IMR-90 (cell line): ENCODE results near the gene DAG1. TPM values are rescaled to one million over a fixed set of nuclear protein-coding genes. Genes with fewer than 3 reads are reported as not detected.

Experiments used
- ATAC-seq: fragments of 200-7000 bp; cut with Tn5 transposase; 2 replicates; pipeline ENCODE4 v1.9.1; 2020; ENCODE audit warnings: low read depth, mild to moderate bottlenecking, moderate library complexity
- BruUV-seq: library from RNA; stranded (reverse); fragments of 400-500 nt; replicated peaks from 2 replicates; lab custom pipeline; 2021; lab: Mats Ljungman, UMichigan
- CTCF ChIA-PET: fragments of 300-600 bp; formaldehyde crosslinking; extraction: SDS; loops from one replicate; lab custom pipeline; 2021; ENCODE audit warnings: antibody characterized with exemption; lab: Yijun Ruan, JAX
- POLR2A ChIA-PET: fragments of 300-600 bp; sonication (Branson Sonifier 250); formaldehyde crosslinking; loops from one replicate; lab custom pipeline; 2022; ENCODE audit warnings: antibody characterized with exemption; ENCODE audit not compliant: unreplicated experiment; lab: Charles Lee
- DNase-seq: peaks from one replicate; pipeline ENCODE4 v3.0.0; 2013
- H2AFZ ChIP-seq: replicated peaks from 2 replicates; pipeline ENCODE3; 2013; ENCODE audit warnings: low read length, mild to moderate bottlenecking; ENCODE audit not compliant: poor library complexity
- H2AK5ac ChIP-seq: 2 replicates; pipeline ENCODE4 v1.6.1; 2013; ENCODE audit warnings: low read depth, low read length, inconsistent platforms
- H2AK9ac ChIP-seq: replicated peaks from 2 replicates; pipeline ENCODE3; 2013; ENCODE audit warnings: mild to moderate bottlenecking, low read depth, low read length, moderate library complexity; ENCODE audit not compliant: poor library complexity
- H2BK120ac ChIP-seq: 2 replicates; pipeline ENCODE4 v1.6.1; 2013; ENCODE audit warnings: low read depth, low read length, inconsistent platforms
- H2BK15ac ChIP-seq: 3 replicates; pipeline ENCODE4 v1.6.1; 2013; ENCODE audit warnings: low read depth, low read length, inconsistent platforms
- H2BK20ac ChIP-seq: 2 replicates; pipeline ENCODE4 v1.6.1; 2013; ENCODE audit warnings: low read depth, mild to moderate bottlenecking, inconsistent platforms, low read length, moderate library complexity
- H2BK5ac ChIP-seq: 2 replicates; pipeline ENCODE4 v1.6.1; 2013; ENCODE audit warnings: mild to moderate bottlenecking, low read depth, low read length, inconsistent platforms; ENCODE audit not compliant: poor library complexity, severe bottlenecking
- H3K14ac ChIP-seq: replicated peaks from 2 replicates; pipeline ENCODE4 v1.6.1; 2013; ENCODE audit warnings: low read depth, low read length, inconsistent platforms
- H3K18ac ChIP-seq: 2 replicates; pipeline ENCODE4 v1.6.1; 2013; ENCODE audit warnings: low read depth, low read length, control low read depth
- H3K23ac ChIP-seq: 2 replicates; pipeline ENCODE4 v1.6.1; 2013; ENCODE audit warnings: low read depth, low read length, inconsistent platforms
- H3K27ac ChIP-seq: 2 replicates; pipeline ENCODE4 v1.5.1; 2013; ENCODE audit warnings: mild to moderate bottlenecking, control low read depth, low read length; ENCODE audit not compliant: insufficient read depth
- H3K27me3 ChIP-seq: 2 replicates; pipeline ENCODE4 v1.6.1; 2013; ENCODE audit warnings: low read length; ENCODE audit not compliant: control insufficient read depth, insufficient read depth
- H3K36me3 ChIP-seq: 2 replicates; pipeline ENCODE4 v1.6.1; 2013; ENCODE audit warnings: low read length, mixed read lengths; ENCODE audit not compliant: control insufficient read depth, insufficient read depth
- H3K4ac ChIP-seq: 2 replicates; pipeline ENCODE4 v1.6.1; 2013; ENCODE audit warnings: low read depth, low read length, inconsistent platforms
- H3K4me1 ChIP-seq: 2 replicates; pipeline ENCODE4 v1.6.1; 2013; ENCODE audit warnings: low read length, mixed read lengths; ENCODE audit not compliant: control insufficient read depth, insufficient read depth
- H3K4me2 ChIP-seq: 2 replicates; pipeline ENCODE4 v1.6.1; 2013; ENCODE audit warnings: low read depth, mild to moderate bottlenecking, control low read depth, low read length, moderate library complexity
- H3K4me3 ChIP-seq: 2 replicates; pipeline ENCODE4 v1.5.1; 2013; ENCODE audit warnings: low read depth, mild to moderate bottlenecking, control low read depth, low read length, moderate library complexity; ENCODE audit not compliant: insufficient read depth
- H3K56ac ChIP-seq: 2 replicates; pipeline ENCODE4 v1.6.1; 2013; ENCODE audit warnings: low read length, inconsistent platforms; ENCODE audit not compliant: insufficient read depth; ENCODE audit errors: extremely low read depth
- H3K79me1 ChIP-seq, 2 experiments: 2 replicates each; pipeline ENCODE4 v1.6.1; 2013; ENCODE audit warnings: low read length in 2 of 2, inconsistent platforms in 1 of 2, low read depth in 1 of 2
- H3K9ac ChIP-seq: 2 replicates; pipeline ENCODE4 v1.6.1; 2013; ENCODE audit warnings: low read depth, low read length, control low read depth
- H3K9me1 ChIP-seq: 2 replicates; pipeline ENCODE4 v1.6.1; 2013; ENCODE audit warnings: low read length, inconsistent platforms; ENCODE audit not compliant: insufficient read depth
- H3K9me3 ChIP-seq: 2 replicates; pipeline ENCODE4 v1.6.1; 2013; ENCODE audit warnings: low read length; ENCODE audit not compliant: control insufficient read depth, insufficient read depth
- H4K20me1 ChIP-seq: 2 replicates; pipeline ENCODE4 v1.6.1; 2013; ENCODE audit warnings: low read length, inconsistent platforms; ENCODE audit not compliant: insufficient read depth
- H4K5ac ChIP-seq: 2 replicates; pipeline ENCODE4 v1.6.1; 2013; ENCODE audit warnings: mild to moderate bottlenecking, low read depth, low read length, control low read depth
- H4K8ac ChIP-seq, 2 experiments: 2 replicates each; pipeline ENCODE4 v1.6.1; 2013; ENCODE audit warnings: low read depth in 2 of 2, low read length in 2 of 2, control low read depth in 1 of 2, inconsistent platforms in 1 of 2
- H4K91ac ChIP-seq: 2 replicates; pipeline ENCODE4 v1.6.1; 2013; ENCODE audit warnings: low read depth, low read length, inconsistent platforms; ENCODE audit not compliant: insufficient read depth
- BHLHE40 ChIP-seq: fragments of 150-350 bp; IDR thresholded peaks from 2 replicates; pipeline ENCODE4 v1.6.1; 2016; ENCODE audit warnings: mild to moderate bottlenecking, low read depth, low read length
- CEBPB ChIP-seq: IDR thresholded peaks from 2 replicates; pipeline ENCODE4 v1.6.1; 2012; ENCODE audit warnings: low read depth, low read length, improper control_type of control experiment
- CHD1 ChIP-seq: IDR thresholded peaks from 2 replicates; pipeline ENCODE4 v1.6.1; 2012; ENCODE audit warnings: low read depth, low read length, improper control_type of control experiment
- CTCF ChIP-seq: conservative IDR thresholded peaks from 2 replicates; pipeline ENCODE4 v1.5.1; 2012; ENCODE audit warnings: mild to moderate bottlenecking, low read depth, low read length, improper control_type of control experiment
- ELK1 ChIP-seq: fragments of 150-350 bp; IDR thresholded peaks from 2 replicates; pipeline ENCODE4 v1.6.1; 2016; ENCODE audit warnings: low read depth, mild to moderate bottlenecking, low read length, moderate library complexity, borderline replicate concordance
- FOS ChIP-seq: fragments of 150-350 bp; IDR thresholded peaks from 2 replicates; pipeline ENCODE4 v1.6.1; 2016; ENCODE audit warnings: low read depth, low read length
- MAFK ChIP-seq: IDR thresholded peaks from 2 replicates; pipeline ENCODE4 v1.6.1; 2012; ENCODE audit warnings: low read depth, low read length, improper control_type of control experiment
- MAZ ChIP-seq: IDR thresholded peaks from 2 replicates; pipeline ENCODE4 v1.6.1; 2012; ENCODE audit warnings: low read depth, mild to moderate bottlenecking, low read length, improper control_type of control experiment, moderate library complexity, borderline replicate concordance
- MXI1 ChIP-seq: IDR thresholded peaks from 2 replicates; pipeline ENCODE4 v1.6.1; 2012; ENCODE audit warnings: low read depth, mild to moderate bottlenecking, low read length, moderate library complexity, borderline replicate concordance
- NFE2L2 ChIP-seq: fragments of 150-350 bp; IDR thresholded peaks from 2 replicates; pipeline ENCODE4 v1.6.1; 2016; ENCODE audit warnings: low read depth, mild to moderate bottlenecking, low read length
- POLR2A ChIP-seq: IDR thresholded peaks from 2 replicates; pipeline ENCODE4 v1.6.1; 2012; ENCODE audit warnings: mild to moderate bottlenecking, low read depth, low read length
- RAD21 ChIP-seq: IDR thresholded peaks from 2 replicates; pipeline ENCODE4 v1.6.1; 2012; ENCODE audit warnings: low read length, improper control_type of control experiment
- RCOR1 ChIP-seq: IDR thresholded peaks from 2 replicates; pipeline ENCODE4 v1.6.1; 2012; ENCODE audit warnings: mild to moderate bottlenecking, low read length, improper control_type of control experiment; ENCODE audit not compliant: insufficient replicate concordance
- RFX5 ChIP-seq: IDR thresholded peaks from 2 replicates; pipeline ENCODE4 v1.8.0; 2012; ENCODE audit warnings: low read depth, mild to moderate bottlenecking, low read length, moderate library complexity
- SMC3 ChIP-seq: fragments of 150-350 bp; IDR thresholded peaks from 2 replicates; pipeline ENCODE4 v1.6.1; 2016; ENCODE audit warnings: low read depth, mild to moderate bottlenecking, antibody characterized with exemption, low read length, moderate library complexity
- USF2 ChIP-seq: fragments of 150-350 bp; IDR thresholded peaks from 2 replicates; pipeline ENCODE4 v1.6.1; 2017; ENCODE audit warnings: mild to moderate bottlenecking, antibody characterized with exemption, low read length, low read depth
- WGBS, 2 experiments: methylation state at CpG; one replicate each; pipeline versions ENCODE4 v1.1.5 to v1.1.7; 2013; ENCODE audit warnings: missing lambda C conversion rate in 2 of 2; ENCODE audit not compliant: insufficient read length in 1 of 2; ENCODE audit errors: extremely low coverage in 2 of 2; 5-methylcytosine and 5-hydroxymethylcytosine counted together
- dilution Hi-C: fragments of 300-500 bp; cut with HindIII; formaldehyde crosslinking; loops from one replicate; pipeline ENCODE4 v1.14.3; 2018; ENCODE audit warnings: low sequenced_read_pairs; ENCODE audit not compliant: unreplicated experiment
- in situ Hi-C: fragments of 300-500 bp; cut with MboI; formaldehyde crosslinking; loops from 3 replicates; pipeline ENCODE4 v1.14.3; 2019; ENCODE audit warnings: low sequenced_read_pairs, inconsistent platforms, mixed read lengths
- intact Hi-C: fragments of 100-400 bp; cut with micrococcal nuclease; formaldehyde crosslinking; loops from 2 replicates; pipeline ENCODE4 v1.10.0; 2022
- polyA plus RNA-seq, 3 experiments: library from polyadenylated mRNA; depleted of rRNA; stranded (reverse); fragments of >200 nt; gene quantifications; 2 replicates each; pipeline ENCODE4 v1.2.3, GENCODE V29; 2012; ENCODE audit warnings: low replicate concordance in 1 of 3
- total RNA-seq: library from RNA; depleted of rRNA; stranded (reverse); fragments of >200 nt; gene quantifications from 2 replicates; pipeline ENCODE4 v1.2.3, GENCODE V29; 2012

DAG1 gene
- total and polyA plus RNA-seq, 2 of the 4 experiments (the other 2 are of a cell fraction): 31.0 to 40.2 TPM

- ChIA-PET CTCF (no interaction called here), POLR2A (no interaction called here)
- Histone ChIP-seq H2AK5ac (no peak overlapping the region), H2AFZ (no peak overlapping the region), H3K9ac (no peak overlapping the region), H3K27me3 (no peaks in the 10 kb centered on the region), H2BK5ac (no peak overlapping the region), H2BK15ac (no peak overlapping the region), H3K4me3 (no peak overlapping the region), H2BK20ac (no peak overlapping the region), H3K27ac (no peak overlapping the region), H3K23ac (no peak overlapping the region), H3K79me1 (peaks cover 0 to 3% of the 10 kb centered on the region in 2 experiments; a peak in 2 of 4 replicates), H4K5ac (no peak overlapping the region), H3K9me3 (no peaks in the 10 kb centered on the region), H3K9me1 (peaks cover 12% of the 10 kb centered on the region; the same call in 1 of the 2 replicates), H3K4ac (no peak overlapping the region), H3K4me1 (peaks cover 7% of the 10 kb centered on the region), H3K4me2 (no peak overlapping the region), H3K56ac (no peak overlapping the region), H2AK9ac (no peak overlapping the region), H4K20me1 (no peaks in the 10 kb centered on the region; the same call in 1 of the 2 replicates), H3K18ac (no peak overlapping the region), H2BK120ac (no peak overlapping the region), H3K14ac (no peak overlapping the region), H3K36me3 (peaks cover 17% of the 10 kb centered on the region), H4K8ac (no peak overlapping the region), H4K91ac (no peak overlapping the region)
- WGBS, 2 experiments: 94% methylated on average over 9 of the region's 16 CpGs; no CpG with 5 or more reads in 1 of the 2 experiments
- intact Hi-C loops (no loop called here), in situ Hi-C loops (no loop called here), dilution Hi-C loops (no loop called here)
- ATAC-seq (no peak), DNase-seq (no peak)
- no peak for TF ChIP-seq MAZ
- no peak for TF ChIP-seq MAFK
- TF ChIP-seq USF2: no peak
- no peak for TF ChIP-seq FOS
- TF ChIP-seq SMC3: no peak
- TF ChIP-seq BHLHE40: no peak
- TF ChIP-seq CTCF: no peak
- no peak for TF ChIP-seq RCOR1
- TF ChIP-seq NFE2L2: no peak
- no peak for TF ChIP-seq RAD21
- TF ChIP-seq ELK1: no peak
- TF ChIP-seq CHD1: no peak
- no peak for TF ChIP-seq MXI1
- TF ChIP-seq RFX5: no peak
- no peak for TF ChIP-seq CEBPB
- TF ChIP-seq POLR2A: no peak
- BruUV-seq: no TSS peak
These were observed 61.6 kb downstream of the DAG1 start for GRCh38 chr3:49531715-49532114.
